Measurements from ENCODE around the gene LRRTM4.

DNA sequence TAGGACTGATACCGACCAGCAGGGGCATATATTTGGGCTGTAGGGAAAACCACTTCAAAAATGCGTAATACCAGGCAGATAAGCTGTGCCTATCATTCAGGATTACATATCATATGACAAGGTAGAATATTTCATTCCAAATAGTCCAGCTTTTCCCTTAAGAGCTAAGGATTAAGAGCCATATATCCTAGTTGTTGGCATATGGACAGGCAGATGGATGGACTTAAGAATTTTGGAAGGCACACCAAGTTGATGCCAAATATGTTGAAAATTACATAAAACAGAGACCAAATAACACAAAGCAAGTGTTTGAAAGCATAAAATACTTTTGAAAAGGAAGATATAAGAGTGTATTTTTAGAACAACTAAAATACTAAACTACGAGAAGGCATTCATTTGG lies 52.1 kb downstream of the LRRTM4 start:
- TF ChIP-seq, protein P1, sequence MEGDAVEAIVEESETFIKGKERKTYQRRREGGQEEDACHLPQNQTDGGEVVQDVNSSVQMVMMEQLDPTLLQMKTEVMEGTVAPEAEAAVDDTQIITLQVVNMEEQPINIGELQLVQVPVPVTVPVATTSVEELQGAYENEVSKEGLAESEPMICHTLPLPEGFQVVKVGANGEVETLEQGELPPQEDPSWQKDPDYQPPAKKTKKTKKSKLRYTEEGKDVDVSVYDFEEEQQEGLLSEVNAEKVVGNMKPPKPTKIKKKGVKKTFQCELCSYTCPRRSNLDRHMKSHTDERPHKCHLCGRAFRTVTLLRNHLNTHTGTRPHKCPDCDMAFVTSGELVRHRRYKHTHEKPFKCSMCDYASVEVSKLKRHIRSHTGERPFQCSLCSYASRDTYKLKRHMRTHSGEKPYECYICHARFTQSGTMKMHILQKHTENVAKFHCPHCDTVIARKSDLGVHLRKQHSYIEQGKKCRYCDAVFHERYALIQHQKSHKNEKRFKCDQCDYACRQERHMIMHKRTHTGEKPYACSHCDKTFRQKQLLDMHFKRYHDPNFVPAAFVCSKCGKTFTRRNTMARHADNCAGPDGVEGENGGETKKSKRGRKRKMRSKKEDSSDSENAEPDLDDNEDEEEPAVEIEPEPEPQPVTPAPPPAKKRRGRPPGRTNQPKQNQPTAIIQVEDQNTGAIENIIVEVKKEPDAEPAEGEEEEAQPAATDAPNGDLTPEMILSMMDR (conservative IDR thresholded peaks at IDR 0.05; ENCODE audit: low read depth in 2 of 2): no peak; a peak in 1 of 4 replicates
- TF ChIP-seq EZH2 (IDR thresholded peaks at IDR 0.05; ENCODE audit: low read depth, unreplicated experiment) (no peak), POLR2AphosphoS5 (IDR thresholded peaks at IDR 0.05; ENCODE audit: low read depth) (no peak), EZH2phosphoT487 (IDR thresholded peaks at IDR 0.05; ENCODE audit: unreplicated experiment) (no peak), CREB1 (CRISPR knock-in tag; IDR thresholded peaks at IDR 0.05; ENCODE audit: low read depth) (no peak)
- TF ChIP-seq, protein P2, sequence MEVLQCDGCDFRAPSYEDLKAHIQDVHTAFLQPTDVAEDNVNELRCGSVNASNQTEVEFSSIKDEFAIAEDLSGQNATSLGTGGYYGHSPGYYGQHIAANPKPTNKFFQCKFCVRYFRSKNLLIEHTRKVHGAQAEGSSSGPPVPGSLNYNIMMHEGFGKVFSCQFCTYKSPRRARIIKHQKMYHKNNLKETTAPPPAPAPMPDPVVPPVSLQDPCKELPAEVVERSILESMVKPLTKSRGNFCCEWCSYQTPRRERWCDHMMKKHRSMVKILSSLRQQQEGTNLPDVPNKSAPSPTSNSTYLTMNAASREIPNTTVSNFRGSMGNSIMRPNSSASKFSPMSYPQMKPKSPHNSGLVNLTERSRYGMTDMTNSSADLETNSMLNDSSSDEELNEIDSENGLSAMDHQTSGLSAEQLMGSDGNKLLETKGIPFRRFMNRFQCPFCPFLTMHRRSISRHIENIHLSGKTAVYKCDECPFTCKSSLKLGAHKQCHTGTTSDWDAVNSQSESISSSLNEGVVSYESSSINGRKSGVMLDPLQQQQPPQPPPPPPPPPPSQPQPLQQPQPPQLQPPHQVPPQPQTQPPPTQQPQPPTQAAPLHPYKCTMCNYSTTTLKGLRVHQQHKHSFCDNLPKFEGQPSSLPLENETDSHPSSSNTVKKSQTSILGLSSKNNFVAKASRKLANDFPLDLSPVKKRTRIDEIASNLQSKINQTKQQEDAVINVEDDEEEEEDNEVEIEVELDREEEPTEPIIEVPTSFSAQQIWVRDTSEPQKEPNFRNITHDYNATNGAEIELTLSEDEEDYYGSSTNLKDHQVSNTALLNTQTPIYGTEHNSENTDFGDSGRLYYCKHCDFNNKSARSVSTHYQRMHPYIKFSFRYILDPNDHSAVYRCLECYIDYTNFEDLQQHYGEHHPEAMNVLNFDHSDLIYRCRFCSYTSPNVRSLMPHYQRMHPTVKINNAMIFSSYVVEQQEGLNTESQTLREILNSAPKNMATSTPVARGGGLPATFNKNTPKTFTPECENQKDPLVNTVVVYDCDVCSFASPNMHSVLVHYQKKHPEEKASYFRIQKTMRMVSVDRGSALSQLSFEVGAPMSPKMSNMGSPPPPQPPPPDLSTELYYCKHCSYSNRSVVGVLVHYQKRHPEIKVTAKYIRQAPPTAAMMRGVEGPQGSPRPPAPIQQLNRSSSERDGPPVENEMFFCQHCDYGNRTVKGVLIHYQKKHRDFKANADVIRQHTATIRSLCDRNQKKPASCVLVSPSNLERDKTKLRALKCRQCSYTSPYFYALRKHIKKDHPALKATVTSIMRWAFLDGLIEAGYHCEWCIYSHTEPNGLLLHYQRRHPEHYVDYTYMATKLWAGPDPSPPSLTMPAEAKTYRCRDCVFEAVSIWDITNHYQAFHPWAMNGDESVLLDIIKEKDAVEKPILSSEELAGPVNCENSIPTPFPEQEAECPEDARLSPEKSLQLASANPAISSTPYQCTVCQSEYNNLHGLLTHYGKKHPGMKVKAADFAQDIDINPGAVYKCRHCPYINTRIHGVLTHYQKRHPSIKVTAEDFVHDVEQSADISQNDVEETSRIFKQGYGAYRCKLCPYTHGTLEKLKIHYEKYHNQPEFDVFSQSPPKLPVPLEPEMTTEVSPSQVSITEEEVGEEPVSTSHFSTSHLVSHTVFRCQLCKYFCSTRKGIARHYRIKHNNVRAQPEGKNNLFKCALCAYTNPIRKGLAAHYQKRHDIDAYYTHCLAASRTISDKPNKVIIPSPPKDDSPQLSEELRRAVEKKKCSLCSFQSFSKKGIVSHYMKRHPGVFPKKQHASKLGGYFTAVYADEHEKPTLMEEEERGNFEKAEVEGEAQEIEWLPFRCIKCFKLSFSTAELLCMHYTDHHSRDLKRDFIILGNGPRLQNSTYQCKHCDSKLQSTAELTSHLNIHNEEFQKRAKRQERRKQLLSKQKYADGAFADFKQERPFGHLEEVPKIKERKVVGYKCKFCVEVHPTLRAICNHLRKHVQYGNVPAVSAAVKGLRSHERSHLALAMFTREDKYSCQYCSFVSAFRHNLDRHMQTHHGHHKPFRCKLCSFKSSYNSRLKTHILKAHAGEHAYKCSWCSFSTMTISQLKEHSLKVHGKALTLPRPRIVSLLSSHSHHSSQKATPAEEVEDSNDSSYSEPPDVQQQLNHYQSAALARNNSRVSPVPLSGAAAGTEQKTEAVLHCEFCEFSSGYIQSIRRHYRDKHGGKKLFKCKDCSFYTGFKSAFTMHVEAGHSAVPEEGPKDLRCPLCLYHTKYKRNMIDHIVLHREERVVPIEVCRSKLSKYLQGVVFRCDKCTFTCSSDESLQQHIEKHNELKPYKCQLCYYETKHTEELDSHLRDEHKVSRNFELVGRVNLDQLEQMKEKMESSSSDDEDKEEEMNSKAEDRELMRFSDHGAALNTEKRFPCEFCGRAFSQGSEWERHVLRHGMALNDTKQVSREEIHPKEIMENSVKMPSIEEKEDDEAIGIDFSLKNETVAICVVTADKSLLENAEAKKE (CRISPR knock-in tag; IDR thresholded peaks at IDR 0.05): no peak
- TF ChIP-seq, protein P3, sequence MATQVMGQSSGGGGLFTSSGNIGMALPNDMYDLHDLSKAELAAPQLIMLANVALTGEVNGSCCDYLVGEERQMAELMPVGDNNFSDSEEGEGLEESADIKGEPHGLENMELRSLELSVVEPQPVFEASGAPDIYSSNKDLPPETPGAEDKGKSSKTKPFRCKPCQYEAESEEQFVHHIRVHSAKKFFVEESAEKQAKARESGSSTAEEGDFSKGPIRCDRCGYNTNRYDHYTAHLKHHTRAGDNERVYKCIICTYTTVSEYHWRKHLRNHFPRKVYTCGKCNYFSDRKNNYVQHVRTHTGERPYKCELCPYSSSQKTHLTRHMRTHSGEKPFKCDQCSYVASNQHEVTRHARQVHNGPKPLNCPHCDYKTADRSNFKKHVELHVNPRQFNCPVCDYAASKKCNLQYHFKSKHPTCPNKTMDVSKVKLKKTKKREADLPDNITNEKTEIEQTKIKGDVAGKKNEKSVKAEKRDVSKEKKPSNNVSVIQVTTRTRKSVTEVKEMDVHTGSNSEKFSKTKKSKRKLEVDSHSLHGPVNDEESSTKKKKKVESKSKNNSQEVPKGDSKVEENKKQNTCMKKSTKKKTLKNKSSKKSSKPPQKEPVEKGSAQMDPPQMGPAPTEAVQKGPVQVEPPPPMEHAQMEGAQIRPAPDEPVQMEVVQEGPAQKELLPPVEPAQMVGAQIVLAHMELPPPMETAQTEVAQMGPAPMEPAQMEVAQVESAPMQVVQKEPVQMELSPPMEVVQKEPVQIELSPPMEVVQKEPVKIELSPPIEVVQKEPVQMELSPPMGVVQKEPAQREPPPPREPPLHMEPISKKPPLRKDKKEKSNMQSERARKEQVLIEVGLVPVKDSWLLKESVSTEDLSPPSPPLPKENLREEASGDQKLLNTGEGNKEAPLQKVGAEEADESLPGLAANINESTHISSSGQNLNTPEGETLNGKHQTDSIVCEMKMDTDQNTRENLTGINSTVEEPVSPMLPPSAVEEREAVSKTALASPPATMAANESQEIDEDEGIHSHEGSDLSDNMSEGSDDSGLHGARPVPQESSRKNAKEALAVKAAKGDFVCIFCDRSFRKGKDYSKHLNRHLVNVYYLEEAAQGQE (IDR thresholded peaks at IDR 0.05; ENCODE audit: unreplicated experiment): no peak
